PC-3 (cell line): ENCODE data around the gene SHROOM3. TPM values are rescaled to one million over a fixed set of nuclear protein-coding genes. Genes with fewer than 3 reads are reported as not detected.

Experiments
- ATAC-seq: fragments of 200-7000 bp; cut with Tn5 transposase; 2 replicates; pipeline ENCODE4 v1.9.1; 2020; ENCODE audit warnings: mild to moderate bottlenecking, moderate library complexity
- BruUV-seq: library from RNA; stranded (reverse); fragments of 400-500 nt; replicated peaks from 2 replicates; lab custom pipeline; 2021; lab: Mats Ljungman, UMichigan
- CTCF ChIA-PET: fragments of 300-600 bp; sonication (Branson Sonifier 250); formaldehyde crosslinking; loops from one replicate; lab custom pipeline; 2022; ENCODE audit warnings: antibody characterized with exemption; lab: Charles Lee
- POLR2A ChIA-PET: fragments of 300-600 bp; sonication (Branson Sonifier 250); formaldehyde crosslinking; loops from one replicate; lab custom pipeline; 2022; ENCODE audit warnings: antibody characterized with exemption; ENCODE audit not compliant: unreplicated experiment; lab: Charles Lee
- DNase-seq: peaks from one replicate; pipeline ENCODE4 v3.0.0-alpha.2; 2015
- H2AFZ ChIP-seq: fragments of 300-600 bp; sonication (generic); 2 replicates; pipeline ENCODE4 v1.6.0; 2016; ENCODE audit warnings: antibody characterized with exemption, low read length
- H3F3A ChIP-seq: fragments of 300-600 bp; sonication (generic); one replicate; pipeline ENCODE4 v1.6.0; 2017; ENCODE audit warnings: antibody characterized with exemption, low read length, control low read depth, mild to moderate bottlenecking; ENCODE audit not compliant: unreplicated experiment
- H3K27ac ChIP-seq: fragments of 300-600 bp; sonication (generic); 2 replicates; pipeline ENCODE4 v1.5.1; 2016; ENCODE audit warnings: mild to moderate bottlenecking, low read length
- H3K27me3 ChIP-seq: fragments of 300-600 bp; sonication (generic); 2 replicates; pipeline ENCODE4 v1.6.1; 2016; ENCODE audit warnings: low read length, mixed read lengths
- H3K36me3 ChIP-seq: fragments of 300-600 bp; sonication (generic); 2 replicates; pipeline ENCODE4 v1.6.1; 2016; ENCODE audit warnings: low read depth, mixed run types, low read length, mixed read lengths
- H3K4me1 ChIP-seq: fragments of 300-600 bp; sonication (generic); 2 replicates; pipeline ENCODE4 v1.5.1; 2016; ENCODE audit warnings: low read length; ENCODE audit not compliant: insufficient read depth
- H3K4me2 ChIP-seq: fragments of 300-600 bp; sonication (generic); 2 replicates; pipeline ENCODE4 v1.6.0; 2016; ENCODE audit warnings: low read length
- H3K4me3 ChIP-seq: fragments of 300-600 bp; sonication (generic); 2 replicates; pipeline ENCODE4 v1.5.1; 2016; ENCODE audit warnings: mild to moderate bottlenecking, low read length, mixed read lengths
- H3K79me2 ChIP-seq: fragments of 300-600 bp; sonication (generic); 2 replicates; pipeline ENCODE4 v1.6.1; 2017; ENCODE audit warnings: low read length, mixed read lengths
- H3K9ac ChIP-seq: fragments of 300-600 bp; sonication (generic); 2 replicates; pipeline ENCODE4 v1.6.0; 2016; ENCODE audit warnings: mild to moderate bottlenecking, low read length
- H3K9me2 ChIP-seq: fragments of 300-600 bp; sonication (generic); replicated peaks from 2 replicates; pipeline ENCODE4 v1.6.1; 2016; ENCODE audit warnings: mixed run types, low read length, mixed read lengths
- H3K9me3 ChIP-seq: fragments of 300-600 bp; sonication (generic); 2 replicates; pipeline ENCODE4 v1.6.1; 2016; ENCODE audit warnings: low read length, mixed read lengths
- H4K20me1 ChIP-seq: fragments of 300-600 bp; sonication (generic); 2 replicates; pipeline ENCODE4 v1.6.1; 2016; ENCODE audit warnings: low read length, mixed read lengths
- EZH2 ChIP-seq: fragments of 300-600 bp; sonication (generic); IDR thresholded peaks from one replicate; pipeline ENCODE4 v1.6.1; 2017; ENCODE audit warnings: antibody characterized with exemption, mild to moderate bottlenecking, low read length; ENCODE audit not compliant: unreplicated experiment
- EZH2phosphoT487 ChIP-seq: fragments of 300-600 bp; sonication (generic); IDR thresholded peaks from 2 replicates; pipeline ENCODE4 v1.6.1; 2018; ENCODE audit warnings: mild to moderate bottlenecking, antibody characterized with exemption, low read length, borderline replicate concordance
- intact Hi-C: fragments of 100-400 bp; cut with micrococcal nuclease; formaldehyde crosslinking; loops from 2 replicates; pipeline ENCODE4 v1.9.0; 2023
- total RNA-seq: library from RNA; depleted of rRNA; stranded (reverse); fragments of >200 nt; gene quantifications from 2 replicates; pipeline ENCODE4 v1.2.3, GENCODE V29; 2014
- TF ChIP-seq, protein P1 (sequence below): fragments of 300-600 bp; sonication (generic); conservative IDR thresholded peaks from 2 replicates; pipeline ENCODE4 v1.5.1; 2017; ENCODE audit warnings: antibody characterized with exemption, low read depth, mild to moderate bottlenecking, low read length

SHROOM3 gene
- total RNA-seq, 1 experiment from 2014 or later, result 27.8 TPM

DNA sequence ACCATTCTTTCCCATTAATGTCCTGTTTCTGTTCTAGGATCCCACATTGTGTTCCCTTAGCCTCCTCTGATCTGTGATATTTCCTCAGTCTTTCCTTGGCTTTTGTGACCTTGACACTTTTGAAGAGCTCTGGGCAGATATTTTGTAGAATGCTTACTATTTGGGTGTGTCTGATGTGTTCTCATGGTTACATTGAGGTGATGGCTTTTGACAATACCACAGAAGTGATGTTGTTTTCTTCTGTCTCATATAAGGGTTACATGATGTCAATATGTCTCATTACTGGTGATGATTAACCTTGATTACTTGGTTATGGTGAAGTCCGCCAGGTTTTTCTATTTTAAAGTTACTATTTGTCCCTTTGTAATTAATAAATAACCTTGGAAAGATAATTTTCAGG is 279.2 kb downstream of the SHROOM3 start:
- Histone ChIP-seq H4K20me1 (no peaks in the 10 kb centered on the region), H3K27ac (no peak overlapping the region), H3K4me1 (peaks cover 22% of the 10 kb centered on the region; the same call in 1 of the 2 replicates), H3K9me2 (no peaks in the 10 kb centered on the region), H3K9me3 (no peaks in the 10 kb centered on the region), H3K79me2 (peaks cover 28% of the 10 kb centered on the region), H3K36me3 (peaks cover 6% of the 10 kb centered on the region; the same call in 1 of the 2 replicates), H3K9ac (no peak overlapping the region), H3K27me3 (no peaks in the 10 kb centered on the region), H3K4me2 (no peak overlapping the region), H3K4me3 (no peak overlapping the region), H2AFZ (no peak overlapping the region), H3F3A (no peaks in the 10 kb centered on the region)
- POLR2A ChIA-PET, result no interaction called here
- no peak for TF ChIP-seq EZH2phosphoT487
- TF ChIP-seq, protein P1, sequence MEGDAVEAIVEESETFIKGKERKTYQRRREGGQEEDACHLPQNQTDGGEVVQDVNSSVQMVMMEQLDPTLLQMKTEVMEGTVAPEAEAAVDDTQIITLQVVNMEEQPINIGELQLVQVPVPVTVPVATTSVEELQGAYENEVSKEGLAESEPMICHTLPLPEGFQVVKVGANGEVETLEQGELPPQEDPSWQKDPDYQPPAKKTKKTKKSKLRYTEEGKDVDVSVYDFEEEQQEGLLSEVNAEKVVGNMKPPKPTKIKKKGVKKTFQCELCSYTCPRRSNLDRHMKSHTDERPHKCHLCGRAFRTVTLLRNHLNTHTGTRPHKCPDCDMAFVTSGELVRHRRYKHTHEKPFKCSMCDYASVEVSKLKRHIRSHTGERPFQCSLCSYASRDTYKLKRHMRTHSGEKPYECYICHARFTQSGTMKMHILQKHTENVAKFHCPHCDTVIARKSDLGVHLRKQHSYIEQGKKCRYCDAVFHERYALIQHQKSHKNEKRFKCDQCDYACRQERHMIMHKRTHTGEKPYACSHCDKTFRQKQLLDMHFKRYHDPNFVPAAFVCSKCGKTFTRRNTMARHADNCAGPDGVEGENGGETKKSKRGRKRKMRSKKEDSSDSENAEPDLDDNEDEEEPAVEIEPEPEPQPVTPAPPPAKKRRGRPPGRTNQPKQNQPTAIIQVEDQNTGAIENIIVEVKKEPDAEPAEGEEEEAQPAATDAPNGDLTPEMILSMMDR, result no peak
- no peak for TF ChIP-seq EZH2
- BruUV-seq, result no TSS peak
- intact Hi-C loops, result no loop called here
- CTCF ChIA-PET, result no interaction called here
- no peak for ATAC-seq
- DNase-seq, result no peak

DNA sequence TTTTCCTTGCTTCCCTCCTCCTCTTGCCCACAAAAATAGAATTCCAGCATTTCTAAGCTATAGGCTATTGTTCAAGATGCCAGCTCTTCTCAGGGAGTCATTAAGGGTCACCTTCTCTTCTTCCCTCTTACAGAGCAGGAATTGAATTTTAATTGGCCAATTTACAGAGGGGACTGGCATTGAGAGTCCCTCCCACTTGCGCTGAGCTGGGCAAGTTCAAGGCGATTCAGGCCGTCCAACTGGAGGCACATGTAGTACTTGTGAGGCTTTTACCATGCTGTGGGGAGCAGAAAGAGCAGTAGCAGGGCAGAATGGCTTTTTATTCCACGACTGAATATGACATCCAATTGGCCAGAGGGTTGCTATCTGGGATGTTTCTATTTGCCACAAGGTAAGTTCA is 281.0 kb downstream of the SHROOM3 start:
- Histone ChIP-seq H3K4me1 (peaks cover 22% of the 10 kb centered on the region; the same call in 1 of the 2 replicates), H3K4me3 (no peak overlapping the region), H3F3A (no peaks in the 10 kb centered on the region), H3K36me3 (peaks cover 5% of the 10 kb centered on the region; the same call in 1 of the 2 replicates), H3K27me3 (no peaks in the 10 kb centered on the region), H4K20me1 (no peaks in the 10 kb centered on the region), H3K9me2 (no peaks in the 10 kb centered on the region), H3K79me2 (peaks cover 28% of the 10 kb centered on the region), H3K9me3 (no peaks in the 10 kb centered on the region), H2AFZ (no peak overlapping the region), H3K27ac (no peak overlapping the region), H3K4me2 (no peak overlapping the region), H3K9ac (no peak overlapping the region)
- POLR2A ChIA-PET, result no interaction called here
- intact Hi-C loops, result no loop called here
- ATAC-seq, result no peak
- no TSS peak for BruUV-seq
- TF ChIP-seq EZH2 (no peak), EZH2phosphoT487 (no peak)
- CTCF ChIA-PET, result no interaction called here
- no peak for DNase-seq

DNA sequence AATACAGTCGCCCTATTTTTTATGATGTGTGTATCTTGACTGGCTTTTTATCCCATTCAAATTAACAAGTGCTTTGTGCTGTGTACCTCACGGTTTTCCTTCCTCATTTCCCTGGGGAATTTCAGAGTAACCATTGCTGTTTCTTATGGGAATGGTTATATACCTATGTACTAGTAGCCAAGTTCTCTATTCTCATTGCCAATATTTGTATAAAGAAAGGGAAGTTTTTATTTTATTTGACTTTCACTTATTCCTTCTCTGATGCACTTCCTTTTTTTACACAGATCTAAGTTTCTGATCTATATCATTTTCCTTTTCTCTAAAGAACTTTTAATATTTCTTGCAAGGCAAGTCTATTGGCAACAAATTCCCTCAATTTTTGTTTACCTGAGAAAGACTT is 281.6 kb downstream of the SHROOM3 start:
- no peaks in the 10 kb centered on the region for H3F3A ChIP-seq
- DNase-seq (no peak), ATAC-seq (peak; percentile 18; the same call in 1 of the 2 replicates)
- no peak overlapping the region for H3K9ac ChIP-seq
- peak overlapping the region; percentile 50; the same call in 1 of the 2 replicates for H3K27ac ChIP-seq
- H2AFZ ChIP-seq, result no peak overlapping the region
- intact Hi-C loops, result no loop called here
- ChIA-PET POLR2A (no interaction called here), CTCF (no interaction called here)
- H4K20me1 ChIP-seq, result no peaks in the 10 kb centered on the region
- no peaks in the 10 kb centered on the region for H3K27me3 ChIP-seq
- no peak overlapping the region for H3K4me3 ChIP-seq
- H3K9me3 ChIP-seq, result no peaks in the 10 kb centered on the region
- H3K4me1 ChIP-seq, result peaks cover 22% of the 10 kb centered on the region; the same call in 1 of the 2 replicates
- TF ChIP-seq, protein P1, result no peak
- H3K9me2 ChIP-seq, result no peaks in the 10 kb centered on the region
- H3K79me2 ChIP-seq, result peaks cover 31% of the 10 kb centered on the region
- BruUV-seq, result no TSS peak
- no peaks in the 10 kb centered on the region; the same call in 1 of the 2 replicates for H3K36me3 ChIP-seq
- no peak overlapping the region for H3K4me2 ChIP-seq
